ENCODE data around the gene ZNF19.

DNA sequence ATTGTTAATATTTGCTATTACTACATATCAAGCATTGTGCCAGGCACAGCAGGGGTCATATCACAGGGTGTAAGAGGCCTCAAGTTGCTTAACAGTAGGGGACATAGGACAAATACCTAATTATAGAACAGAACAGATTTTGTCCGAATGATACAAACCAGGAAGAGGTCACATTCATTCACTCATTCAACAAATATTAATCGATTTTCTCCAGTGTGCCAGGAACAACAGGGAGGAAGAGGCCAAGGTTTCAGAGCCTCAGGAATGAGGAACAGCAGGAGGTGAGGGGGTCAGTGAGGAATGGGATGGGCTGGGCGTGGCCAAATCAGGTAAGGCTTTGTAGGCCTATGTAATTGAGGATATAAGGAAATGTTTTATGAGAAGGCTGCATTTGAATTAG lies 25.9 kb upstream of the ZNF19 start:
- no peak for TF ChIP-seq CTCF (IDR thresholded peaks at IDR 0.05; ENCODE audit: insufficient read depth, low read length, poor library complexity, severe bottlenecking)
- no peak for TF ChIP-seq EZH2phosphoT487 (conservative IDR thresholded peaks at IDR 0.05; ENCODE audit: low read length)

Data from SU-DHL-6 (cell line).